Measurements from ENCODE around the gene FLNB.

FLNB gene

DNA sequence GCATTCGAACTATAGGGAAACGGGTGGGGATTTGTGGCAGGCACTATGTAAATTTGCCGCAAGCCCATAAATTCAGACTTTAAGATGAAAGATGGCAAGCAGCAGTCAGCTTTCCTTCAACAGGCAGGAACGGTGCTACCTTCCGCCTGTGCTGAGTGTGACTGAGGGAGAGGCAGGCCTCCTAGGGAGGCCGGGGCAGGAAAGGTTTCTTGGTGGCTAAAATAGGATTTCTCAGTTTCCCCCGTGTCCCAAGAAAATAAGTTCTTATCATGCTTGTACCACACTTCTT, 12.5 kb downstream of the FLNB start:
- TF ChIP-seq, protein P1, sequence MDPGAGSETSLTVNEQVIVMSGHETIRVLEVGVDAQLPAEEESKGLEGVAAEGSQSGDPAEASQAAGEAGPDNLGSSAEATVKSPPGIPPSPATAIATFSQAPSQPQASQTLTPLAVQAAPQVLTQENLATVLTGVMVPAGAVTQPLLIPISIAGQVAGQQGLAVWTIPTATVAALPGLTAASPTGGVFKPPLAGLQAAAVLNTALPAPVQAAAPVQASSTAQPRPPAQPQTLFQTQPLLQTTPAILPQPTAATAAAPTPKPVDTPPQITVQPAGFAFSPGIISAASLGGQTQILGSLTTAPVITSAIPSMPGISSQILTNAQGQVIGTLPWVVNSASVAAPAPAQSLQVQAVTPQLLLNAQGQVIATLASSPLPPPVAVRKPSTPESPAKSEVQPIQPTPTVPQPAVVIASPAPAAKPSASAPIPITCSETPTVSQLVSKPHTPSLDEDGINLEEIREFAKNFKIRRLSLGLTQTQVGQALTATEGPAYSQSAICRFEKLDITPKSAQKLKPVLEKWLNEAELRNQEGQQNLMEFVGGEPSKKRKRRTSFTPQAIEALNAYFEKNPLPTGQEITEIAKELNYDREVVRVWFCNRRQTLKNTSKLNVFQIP (CRISPR knock-in tag; IDR thresholded peaks at IDR 0.05; ENCODE audit: borderline replicate concordance, low read depth) = no peak
- TF ChIP-seq, protein P2, sequence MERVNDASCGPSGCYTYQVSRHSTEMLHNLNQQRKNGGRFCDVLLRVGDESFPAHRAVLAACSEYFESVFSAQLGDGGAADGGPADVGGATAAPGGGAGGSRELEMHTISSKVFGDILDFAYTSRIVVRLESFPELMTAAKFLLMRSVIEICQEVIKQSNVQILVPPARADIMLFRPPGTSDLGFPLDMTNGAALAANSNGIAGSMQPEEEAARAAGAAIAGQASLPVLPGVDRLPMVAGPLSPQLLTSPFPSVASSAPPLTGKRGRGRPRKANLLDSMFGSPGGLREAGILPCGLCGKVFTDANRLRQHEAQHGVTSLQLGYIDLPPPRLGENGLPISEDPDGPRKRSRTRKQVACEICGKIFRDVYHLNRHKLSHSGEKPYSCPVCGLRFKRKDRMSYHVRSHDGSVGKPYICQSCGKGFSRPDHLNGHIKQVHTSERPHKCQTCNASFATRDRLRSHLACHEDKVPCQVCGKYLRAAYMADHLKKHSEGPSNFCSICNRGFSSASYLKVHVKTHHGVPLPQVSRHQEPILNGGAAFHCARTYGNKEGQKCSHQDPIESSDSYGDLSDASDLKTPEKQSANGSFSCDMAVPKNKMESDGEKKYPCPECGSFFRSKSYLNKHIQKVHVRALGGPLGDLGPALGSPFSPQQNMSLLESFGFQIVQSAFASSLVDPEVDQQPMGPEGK (CRISPR knock-in tag; IDR thresholded peaks at IDR 0.05; ENCODE audit: borderline replicate concordance) = no peak
- TF ChIP-seq ZNF70 (CRISPR knock-in tag; IDR thresholded peaks at IDR 0.05) (no peak), ZC3H10 (CRISPR knock-in tag; IDR thresholded peaks at IDR 0.05) (no peak), ZNF8 (CRISPR knock-in tag; IDR thresholded peaks at IDR 0.05) (no peak), ZFP30 (CRISPR knock-in tag; IDR thresholded peaks at IDR 0.05) (no peak), PPARA (CRISPR knock-in tag; IDR thresholded peaks at IDR 0.05; ENCODE audit: borderline replicate concordance) (no peak), TOX (CRISPR knock-in tag; IDR thresholded peaks at IDR 0.05; ENCODE audit: borderline replicate concordance) (no peak), GLIS3 (CRISPR knock-in tag; IDR thresholded peaks at IDR 0.05) (no peak), SNAI2 (CRISPR knock-in tag; IDR thresholded peaks at IDR 0.05) (no peak), ISL1 (CRISPR knock-in tag; IDR thresholded peaks at IDR 0.05) (no peak), TCF4 (CRISPR knock-in tag; IDR thresholded peaks at IDR 0.05; ENCODE audit: borderline replicate concordance) (no peak), BACH2 (CRISPR knock-in tag; IDR thresholded peaks at IDR 0.05; ENCODE audit: borderline replicate concordance) (no peak), ZNF565 (CRISPR knock-in tag; conservative IDR thresholded peaks at IDR 0.05; ENCODE audit: low read depth) (no peak), ARNTL (CRISPR knock-in tag; IDR thresholded peaks at IDR 0.05; ENCODE audit: borderline replicate concordance, low read depth) (no peak), OSR1 (CRISPR knock-in tag; IDR thresholded peaks at IDR 0.05) (no peak), RARB (CRISPR knock-in tag; IDR thresholded peaks at IDR 0.05) (no peak)
- TF ChIP-seq, protein P3, sequence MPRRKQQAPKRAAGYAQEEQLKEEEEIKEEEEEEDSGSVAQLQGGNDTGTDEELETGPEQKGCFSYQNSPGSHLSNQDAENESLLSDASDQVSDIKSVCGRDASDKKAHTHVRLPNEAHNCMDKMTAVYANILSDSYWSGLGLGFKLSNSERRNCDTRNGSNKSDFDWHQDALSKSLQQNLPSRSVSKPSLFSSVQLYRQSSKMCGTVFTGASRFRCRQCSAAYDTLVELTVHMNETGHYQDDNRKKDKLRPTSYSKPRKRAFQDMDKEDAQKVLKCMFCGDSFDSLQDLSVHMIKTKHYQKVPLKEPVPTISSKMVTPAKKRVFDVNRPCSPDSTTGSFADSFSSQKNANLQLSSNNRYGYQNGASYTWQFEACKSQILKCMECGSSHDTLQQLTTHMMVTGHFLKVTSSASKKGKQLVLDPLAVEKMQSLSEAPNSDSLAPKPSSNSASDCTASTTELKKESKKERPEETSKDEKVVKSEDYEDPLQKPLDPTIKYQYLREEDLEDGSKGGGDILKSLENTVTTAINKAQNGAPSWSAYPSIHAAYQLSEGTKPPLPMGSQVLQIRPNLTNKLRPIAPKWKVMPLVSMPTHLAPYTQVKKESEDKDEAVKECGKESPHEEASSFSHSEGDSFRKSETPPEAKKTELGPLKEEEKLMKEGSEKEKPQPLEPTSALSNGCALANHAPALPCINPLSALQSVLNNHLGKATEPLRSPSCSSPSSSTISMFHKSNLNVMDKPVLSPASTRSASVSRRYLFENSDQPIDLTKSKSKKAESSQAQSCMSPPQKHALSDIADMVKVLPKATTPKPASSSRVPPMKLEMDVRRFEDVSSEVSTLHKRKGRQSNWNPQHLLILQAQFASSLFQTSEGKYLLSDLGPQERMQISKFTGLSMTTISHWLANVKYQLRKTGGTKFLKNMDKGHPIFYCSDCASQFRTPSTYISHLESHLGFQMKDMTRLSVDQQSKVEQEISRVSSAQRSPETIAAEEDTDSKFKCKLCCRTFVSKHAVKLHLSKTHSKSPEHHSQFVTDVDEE (CRISPR knock-in tag; IDR thresholded peaks at IDR 0.05) = no peak
- TF ChIP-seq, protein P4, sequence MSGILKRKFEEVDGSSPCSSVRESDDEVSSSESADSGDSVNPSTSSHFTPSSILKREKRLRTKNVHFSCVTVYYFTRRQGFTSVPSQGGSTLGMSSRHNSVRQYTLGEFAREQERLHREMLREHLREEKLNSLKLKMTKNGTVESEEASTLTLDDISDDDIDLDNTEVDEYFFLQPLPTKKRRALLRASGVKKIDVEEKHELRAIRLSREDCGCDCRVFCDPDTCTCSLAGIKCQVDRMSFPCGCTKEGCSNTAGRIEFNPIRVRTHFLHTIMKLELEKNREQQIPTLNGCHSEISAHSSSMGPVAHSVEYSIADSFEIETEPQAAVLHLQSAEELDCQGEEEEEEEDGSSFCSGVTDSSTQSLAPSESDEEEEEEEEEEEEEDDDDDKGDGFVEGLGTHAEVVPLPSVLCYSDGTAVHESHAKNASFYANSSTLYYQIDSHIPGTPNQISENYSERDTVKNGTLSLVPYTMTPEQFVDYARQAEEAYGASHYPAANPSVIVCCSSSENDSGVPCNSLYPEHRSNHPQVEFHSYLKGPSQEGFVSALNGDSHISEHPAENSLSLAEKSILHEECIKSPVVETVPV (CRISPR knock-in tag; IDR thresholded peaks at IDR 0.05) = no peak
- TF ChIP-seq, protein P5, sequence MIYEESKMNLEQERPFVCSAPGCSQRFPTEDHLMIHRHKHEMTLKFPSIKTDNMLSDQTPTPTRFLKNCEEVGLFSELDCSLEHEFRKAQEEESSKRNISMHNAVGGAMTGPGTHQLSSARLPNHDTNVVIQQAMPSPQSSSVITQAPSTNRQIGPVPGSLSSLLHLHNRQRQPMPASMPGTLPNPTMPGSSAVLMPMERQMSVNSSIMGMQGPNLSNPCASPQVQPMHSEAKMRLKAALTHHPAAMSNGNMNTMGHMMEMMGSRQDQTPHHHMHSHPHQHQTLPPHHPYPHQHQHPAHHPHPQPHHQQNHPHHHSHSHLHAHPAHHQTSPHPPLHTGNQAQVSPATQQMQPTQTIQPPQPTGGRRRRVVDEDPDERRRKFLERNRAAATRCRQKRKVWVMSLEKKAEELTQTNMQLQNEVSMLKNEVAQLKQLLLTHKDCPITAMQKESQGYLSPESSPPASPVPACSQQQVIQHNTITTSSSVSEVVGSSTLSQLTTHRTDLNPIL (CRISPR knock-in tag; IDR thresholded peaks at IDR 0.05; ENCODE audit: low read depth) = no peak
- peak; percentile 5; the same call in 1 of the 3 replicates for ATAC-seq

DNA sequence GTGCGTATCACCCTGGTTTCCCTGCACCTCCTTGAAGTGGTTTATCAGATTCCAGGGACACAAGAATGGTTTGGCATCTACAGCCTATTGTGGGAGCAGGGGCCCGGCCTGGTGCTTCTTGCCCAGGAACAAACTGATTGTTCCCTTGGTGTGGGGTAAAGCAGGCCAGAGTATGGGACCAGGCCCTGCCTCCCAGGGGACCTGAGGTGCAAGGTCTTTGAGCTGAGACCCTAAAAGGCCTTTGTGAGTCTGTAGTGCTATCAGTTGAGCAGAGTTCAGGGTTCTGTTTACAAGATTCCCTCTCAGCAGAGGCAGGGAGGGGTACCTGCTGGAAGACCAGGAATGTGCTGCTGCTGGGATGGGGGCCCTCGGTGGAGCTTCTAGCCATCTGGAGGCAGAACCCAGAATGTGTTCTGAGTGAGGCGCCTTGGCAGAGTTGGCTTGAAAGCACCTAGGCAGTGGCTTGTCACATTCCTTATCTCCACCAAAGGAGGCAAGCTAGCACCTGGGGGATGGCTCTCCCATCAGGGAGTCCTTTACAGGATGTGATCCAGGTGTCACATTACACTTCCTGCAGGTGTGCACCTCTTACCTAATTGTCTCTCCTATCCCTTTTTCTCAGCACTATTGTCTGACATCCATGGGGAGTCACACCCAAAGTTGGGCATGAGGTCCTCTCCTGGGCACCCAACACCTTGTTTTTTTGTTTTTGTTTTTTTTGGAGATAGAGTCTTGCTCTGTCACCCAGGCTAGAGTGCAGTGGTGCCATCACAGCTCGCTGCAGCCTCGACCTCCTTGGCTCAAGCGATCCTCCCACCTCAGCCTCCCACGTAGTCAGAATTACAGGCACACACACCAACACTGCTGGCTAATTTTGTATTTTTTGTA, 13.1 kb downstream of the FLNB start:
- ATAC-seq = no peak
- no peak for TF ChIP-seq RARB (CRISPR knock-in tag; IDR thresholded peaks at IDR 0.05)
- no peak for TF ChIP-seq BACH2 (CRISPR knock-in tag; IDR thresholded peaks at IDR 0.05; ENCODE audit: borderline replicate concordance)
- TF ChIP-seq, protein P4 (CRISPR knock-in tag; IDR thresholded peaks at IDR 0.05) = no peak
- no peak for TF ChIP-seq CSDC2 (CRISPR knock-in tag; IDR thresholded peaks at IDR 0.05)
- TF ChIP-seq OSR1 (CRISPR knock-in tag; IDR thresholded peaks at IDR 0.05) = no peak
- TF ChIP-seq ZFP30 (CRISPR knock-in tag; IDR thresholded peaks at IDR 0.05) = no peak
- TF ChIP-seq ARNTL (CRISPR knock-in tag; IDR thresholded peaks at IDR 0.05; ENCODE audit: borderline replicate concordance, low read depth) = no peak
- TF ChIP-seq TCF4 (CRISPR knock-in tag; IDR thresholded peaks at IDR 0.05; ENCODE audit: borderline replicate concordance) = no peak
- TF ChIP-seq, protein P5 (CRISPR knock-in tag; IDR thresholded peaks at IDR 0.05; ENCODE audit: low read depth) = no peak
- TF ChIP-seq ESRRG (CRISPR knock-in tag; IDR thresholded peaks at IDR 0.05) = no peak
- TF ChIP-seq, protein P1 (CRISPR knock-in tag; IDR thresholded peaks at IDR 0.05; ENCODE audit: borderline replicate concordance, low read depth) = no peak
- TF ChIP-seq TOX (CRISPR knock-in tag; IDR thresholded peaks at IDR 0.05; ENCODE audit: borderline replicate concordance) = no peak
- no peak for TF ChIP-seq SNAI2 (CRISPR knock-in tag; IDR thresholded peaks at IDR 0.05)
- TF ChIP-seq GLIS3 (CRISPR knock-in tag; IDR thresholded peaks at IDR 0.05) = no peak

Data from SK-N-SH treated with all-trans-retinoic acid at 6 μM for 48 hours (cell line).